ENCODE results near the gene AKIRIN2. TPM values are rescaled to one million over a fixed set of nuclear protein-coding genes. Genes with fewer than 3 reads are reported as not detected.

Gene AKIRIN2
- total and polyA plus RNA-seq, 2 donors (not counting 1 experiment from before 2014, with no cell fraction given) = 82.2 to 108 TPM

- H3K4me1 Mint-ChIP-seq = peaks cover 31% of the 10 kb centered on the region
- no peak overlapping the region for H3K27ac Mint-ChIP-seq
- H3K4me2 ChIP-seq (replicated peaks; ENCODE audit: low read depth, low read length, poor library complexity, severe bottlenecking) = no peak overlapping the region
- TF ChIP-seq CTCF (IDR thresholded peaks at IDR 0.05) = no peak
- no peak for TF ChIP-seq EZH2 (IDR thresholded peaks at IDR 0.05; ENCODE audit: borderline replicate concordance, insufficient read depth, low read depth, low read length, poor library complexity, severe bottlenecking)
- H3K4me3 Mint-ChIP-seq = no peak overlapping the region
- ATAC-seq (ENCODE audit: low read depth) (no peak), DNase-seq (no peak)
- H3K4me3 ChIP-seq (ENCODE audit: control extremely low read depth in 1 of 5, extremely low read depth in 1 of 5, insufficient read depth in 1 of 5, low read depth in 2 of 5, low read length in 4 of 5) = no peak overlapping the region
- CTCF ChIA-PET = interaction anchor here (2.0 kb wide), 1 partner anchor 11 kb away, joined by 7 read pairs; no protein-coding TSS in a partner anchor
- no peaks in the 10 kb centered on the region for H3K79me2 ChIP-seq (ENCODE audit: control insufficient read depth, insufficient read depth, low read length)
- no peak overlapping the region for H2AFZ ChIP-seq (ENCODE audit: insufficient read depth, low read depth, low read length, poor library complexity, severe bottlenecking)
- H3K9me3 ChIP-seq (ENCODE audit: control extremely low read depth in 1 of 3, control insufficient read depth in 2 of 3, insufficient read depth in 1 of 3, low read length in 2 of 3) = peaks cover 0 to 3% (median 2%) of the 10 kb centered on the region in 3 donors
- intact Hi-C loops (cut with micrococcal nuclease) = loop anchor here (2.0 kb wide), 1 partner anchor 13 kb away; no protein-coding TSS in a partner anchor
- no peaks in the 10 kb centered on the region for H3K27me3 Mint-ChIP-seq
- POLR2A ChIA-PET = no interaction called here
- WGBS (ENCODE audit: insufficient coverage) = no CpG with 5 or more reads among the region's 2 CpGs
- no peak overlapping the region for H3K9ac ChIP-seq (ENCODE audit: low read length)
- H3K36me3 ChIP-seq (replicated peaks in 1 of 2; ENCODE audit: control extremely low read depth in 1 of 2, control insufficient read depth in 1 of 2, extremely low read depth in 1 of 2, insufficient read depth in 2 of 2, low read length in 1 of 2) = no peaks in the 10 kb centered on the region
- H4K20me1 ChIP-seq (ENCODE audit: control insufficient read depth, insufficient read depth, low read length, poor library complexity, severe bottlenecking) = no peaks in the 10 kb centered on the region
- no peaks in the 10 kb centered on the region for H3K27me3 ChIP-seq (replicated peaks in 1 of 4; ENCODE audit: control extremely low read depth in 1 of 4, control insufficient read depth in 3 of 4, insufficient read depth in 4 of 4, low read length in 3 of 4)
- no peak overlapping the region for H3K27ac ChIP-seq (ENCODE audit: low read length in 2 of 2)
- H3K9me3 Mint-ChIP-seq (ENCODE audit: insufficient read depth) = peaks cover 6% of the 10 kb centered on the region
- peaks cover 19 to 26% of the 10 kb centered on the region in 2 donors for H3K4me1 ChIP-seq (ENCODE audit: control insufficient read depth in 2 of 2, insufficient read depth in 2 of 2, low read length in 2 of 2)
Measured at GRCh38 chr6:87743454-87743853, 41.4 kb upstream of the AKIRIN2 start.

GRCh38 chr6:87742106-87742505 lies 40.1 kb upstream of the AKIRIN2 start:
- Histone ChIP-seq H3K27me3 (replicated peaks in 1 of 4; ENCODE audit: control extremely low read depth in 1 of 4, control insufficient read depth in 3 of 4, insufficient read depth in 4 of 4, low read length in 3 of 4) (no peaks in the 10 kb centered on the region), H3K4me3 (ENCODE audit: control extremely low read depth in 1 of 5, extremely low read depth in 1 of 5, insufficient read depth in 1 of 5, low read depth in 2 of 5, low read length in 4 of 5) (no peak overlapping the region), H3K9ac (ENCODE audit: low read length) (no peak overlapping the region), H3K27ac (ENCODE audit: low read length in 2 of 2) (peak overlapping the region; percentile 30 to 62), H3K79me2 (ENCODE audit: control insufficient read depth, insufficient read depth, low read length) (no peaks in the 10 kb centered on the region), H3K4me1 (ENCODE audit: control insufficient read depth in 2 of 2, insufficient read depth in 2 of 2, low read length in 2 of 2) (peaks cover 14 to 21% of the 10 kb centered on the region in 2 donors), H3K4me2 (replicated peaks; ENCODE audit: low read depth, low read length, poor library complexity, severe bottlenecking) (peak overlapping the region; percentile 29), H2AFZ (ENCODE audit: insufficient read depth, low read depth, low read length, poor library complexity, severe bottlenecking) (peak overlapping the region; percentile 59), H3K36me3 (replicated peaks in 1 of 2; ENCODE audit: control extremely low read depth in 1 of 2, control insufficient read depth in 1 of 2, extremely low read depth in 1 of 2, insufficient read depth in 2 of 2, low read length in 1 of 2) (no peaks in the 10 kb centered on the region), H4K20me1 (ENCODE audit: control insufficient read depth, insufficient read depth, low read length, poor library complexity, severe bottlenecking) (no peaks in the 10 kb centered on the region), H3K9me3 (ENCODE audit: control extremely low read depth in 1 of 3, control insufficient read depth in 2 of 3, insufficient read depth in 1 of 3, low read length in 2 of 3) (peaks cover 0 to 3% (median 2%) of the 10 kb centered on the region in 3 donors)
- Mint-ChIP-seq H3K27ac (peak overlapping the region; percentile 91), H3K4me1 (peaks cover 24% of the 10 kb centered on the region), H3K9me3 (ENCODE audit: insufficient read depth) (peaks cover 6% of the 10 kb centered on the region), H3K27me3 (no peaks in the 10 kb centered on the region), H3K4me3 (peak overlapping the region; percentile 52)
- ChIA-PET POLR2A (interaction anchor here (1.4 to 1.5 kb wide), 2 partner anchors 12 to 15 kb away, joined by 4 to 7 read pairs; no protein-coding TSS in a partner anchor), CTCF (interaction anchor here (2.0 kb wide), 1 partner anchor 12 kb away, joined by 7 read pairs; no protein-coding TSS in a partner anchor)
- peak; percentile 90 for ATAC-seq (ENCODE audit: low read depth)
- peak; percentile 80 for DNase-seq
- WGBS (ENCODE audit: insufficient coverage) = 0% methylated on average over 2 of the region's 2 CpGs
- intact Hi-C loops (cut with micrococcal nuclease) = loop anchor here (1.0 to 2.0 kb wide), 2 partner anchors 15 to 40 kb away; partner anchors contain the start of gene AKIRIN2
- TF ChIP-seq CTCF (IDR thresholded peaks at IDR 0.05) (no peak), EZH2 (IDR thresholded peaks at IDR 0.05; ENCODE audit: borderline replicate concordance, insufficient read depth, low read depth, low read length, poor library complexity, severe bottlenecking) (no peak)
